ENCODE measurements around the gene MAST1. TPM values are rescaled to one million over a fixed set of nuclear protein-coding genes. Genes with fewer than 3 reads are reported as not detected.

Gene MAST1
- total and polyA plus RNA-seq, 2 experiments from 2014 or later, result 13.9 to 19.9 TPM

DNA sequence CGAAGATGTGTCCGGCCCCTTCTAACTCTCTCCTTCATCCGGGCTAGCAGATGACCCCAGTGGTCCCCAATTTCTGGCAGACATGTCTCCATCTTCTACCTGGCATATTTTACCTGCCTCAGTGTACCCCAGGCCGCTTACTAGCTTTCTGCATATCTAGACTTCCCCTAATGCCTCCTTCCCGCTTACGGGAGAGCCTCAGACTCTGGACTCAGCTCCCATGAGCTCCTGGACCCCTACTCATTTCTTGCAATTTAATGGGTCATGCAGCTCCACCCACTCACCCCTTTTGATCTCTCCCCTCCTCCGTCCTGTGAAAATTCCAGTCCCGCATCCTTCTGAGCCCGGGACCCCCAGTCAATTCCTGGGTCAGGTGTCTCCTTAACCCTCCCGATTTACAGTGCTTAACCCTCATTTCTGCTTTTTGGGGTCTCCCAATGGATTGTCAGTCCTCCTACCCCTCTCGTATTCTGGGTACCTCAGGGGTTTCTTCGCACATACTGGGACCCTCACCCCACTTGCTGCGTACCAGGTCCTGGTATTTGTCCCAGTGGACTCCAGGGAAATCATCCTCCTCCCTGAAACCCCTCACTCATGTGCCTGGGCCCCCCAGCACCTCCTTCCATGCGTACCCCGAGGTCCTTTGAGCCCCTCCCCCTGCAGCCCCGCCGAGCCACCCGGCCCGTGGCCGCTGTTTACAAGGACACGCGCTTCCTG is 47.5 kb upstream of the MAST1 start:
- H3K27me3 ChIP-seq (ENCODE audit: insufficient read depth), result peaks cover 27% of the 10 kb centered on the region
- H3K9me3 Mint-ChIP-seq, result peaks cover 3% of the 10 kb centered on the region; the same call in 2 of the 3 replicates
- peaks cover 29% of the 10 kb centered on the region; the same call in 1 of the 2 replicates for H3F3A ChIP-seq (replicated peaks; ENCODE audit: low read depth)
- H4K20me1 ChIP-seq (replicated peaks; ENCODE audit: insufficient read depth), result no peaks in the 10 kb centered on the region
- H3K4me2 ChIP-seq, result peak overlapping the region; percentile 96
- H2AFZ ChIP-seq, result peak overlapping the region; percentile 78
- TF ChIP-seq POLR2AphosphoS5 (IDR thresholded peaks at IDR 0.05; ENCODE audit: low read depth) (no peak), NANOG (IDR thresholded peaks at IDR 0.05; ENCODE audit: borderline replicate concordance) (no peak), EZH2 (IDR thresholded peaks at IDR 0.05; ENCODE audit: low read depth, unreplicated experiment) (no peak), STAT1 (IDR thresholded peaks at IDR 0.05; ENCODE audit: unreplicated experiment) (no peak), EZH2phosphoT487 (IDR thresholded peaks at IDR 0.05; ENCODE audit: unreplicated experiment) (no peak), JUNB (IDR thresholded peaks at IDR 0.05; ENCODE audit: unreplicated experiment) (no peak), ZNF114 (CRISPR knock-in tag; IDR thresholded peaks at IDR 0.05) (no peak), CREB1 (CRISPR knock-in tag; IDR thresholded peaks at IDR 0.05; ENCODE audit: low read depth) (no peak)
- TF ChIP-seq, protein P1, sequence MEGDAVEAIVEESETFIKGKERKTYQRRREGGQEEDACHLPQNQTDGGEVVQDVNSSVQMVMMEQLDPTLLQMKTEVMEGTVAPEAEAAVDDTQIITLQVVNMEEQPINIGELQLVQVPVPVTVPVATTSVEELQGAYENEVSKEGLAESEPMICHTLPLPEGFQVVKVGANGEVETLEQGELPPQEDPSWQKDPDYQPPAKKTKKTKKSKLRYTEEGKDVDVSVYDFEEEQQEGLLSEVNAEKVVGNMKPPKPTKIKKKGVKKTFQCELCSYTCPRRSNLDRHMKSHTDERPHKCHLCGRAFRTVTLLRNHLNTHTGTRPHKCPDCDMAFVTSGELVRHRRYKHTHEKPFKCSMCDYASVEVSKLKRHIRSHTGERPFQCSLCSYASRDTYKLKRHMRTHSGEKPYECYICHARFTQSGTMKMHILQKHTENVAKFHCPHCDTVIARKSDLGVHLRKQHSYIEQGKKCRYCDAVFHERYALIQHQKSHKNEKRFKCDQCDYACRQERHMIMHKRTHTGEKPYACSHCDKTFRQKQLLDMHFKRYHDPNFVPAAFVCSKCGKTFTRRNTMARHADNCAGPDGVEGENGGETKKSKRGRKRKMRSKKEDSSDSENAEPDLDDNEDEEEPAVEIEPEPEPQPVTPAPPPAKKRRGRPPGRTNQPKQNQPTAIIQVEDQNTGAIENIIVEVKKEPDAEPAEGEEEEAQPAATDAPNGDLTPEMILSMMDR (conservative IDR thresholded peaks at IDR 0.05; ENCODE audit: low read depth in 2 of 2), result no peak
- TF ChIP-seq, protein P2, sequence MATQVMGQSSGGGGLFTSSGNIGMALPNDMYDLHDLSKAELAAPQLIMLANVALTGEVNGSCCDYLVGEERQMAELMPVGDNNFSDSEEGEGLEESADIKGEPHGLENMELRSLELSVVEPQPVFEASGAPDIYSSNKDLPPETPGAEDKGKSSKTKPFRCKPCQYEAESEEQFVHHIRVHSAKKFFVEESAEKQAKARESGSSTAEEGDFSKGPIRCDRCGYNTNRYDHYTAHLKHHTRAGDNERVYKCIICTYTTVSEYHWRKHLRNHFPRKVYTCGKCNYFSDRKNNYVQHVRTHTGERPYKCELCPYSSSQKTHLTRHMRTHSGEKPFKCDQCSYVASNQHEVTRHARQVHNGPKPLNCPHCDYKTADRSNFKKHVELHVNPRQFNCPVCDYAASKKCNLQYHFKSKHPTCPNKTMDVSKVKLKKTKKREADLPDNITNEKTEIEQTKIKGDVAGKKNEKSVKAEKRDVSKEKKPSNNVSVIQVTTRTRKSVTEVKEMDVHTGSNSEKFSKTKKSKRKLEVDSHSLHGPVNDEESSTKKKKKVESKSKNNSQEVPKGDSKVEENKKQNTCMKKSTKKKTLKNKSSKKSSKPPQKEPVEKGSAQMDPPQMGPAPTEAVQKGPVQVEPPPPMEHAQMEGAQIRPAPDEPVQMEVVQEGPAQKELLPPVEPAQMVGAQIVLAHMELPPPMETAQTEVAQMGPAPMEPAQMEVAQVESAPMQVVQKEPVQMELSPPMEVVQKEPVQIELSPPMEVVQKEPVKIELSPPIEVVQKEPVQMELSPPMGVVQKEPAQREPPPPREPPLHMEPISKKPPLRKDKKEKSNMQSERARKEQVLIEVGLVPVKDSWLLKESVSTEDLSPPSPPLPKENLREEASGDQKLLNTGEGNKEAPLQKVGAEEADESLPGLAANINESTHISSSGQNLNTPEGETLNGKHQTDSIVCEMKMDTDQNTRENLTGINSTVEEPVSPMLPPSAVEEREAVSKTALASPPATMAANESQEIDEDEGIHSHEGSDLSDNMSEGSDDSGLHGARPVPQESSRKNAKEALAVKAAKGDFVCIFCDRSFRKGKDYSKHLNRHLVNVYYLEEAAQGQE (IDR thresholded peaks at IDR 0.05; ENCODE audit: unreplicated experiment), result no peak
- TF ChIP-seq, protein P3, sequence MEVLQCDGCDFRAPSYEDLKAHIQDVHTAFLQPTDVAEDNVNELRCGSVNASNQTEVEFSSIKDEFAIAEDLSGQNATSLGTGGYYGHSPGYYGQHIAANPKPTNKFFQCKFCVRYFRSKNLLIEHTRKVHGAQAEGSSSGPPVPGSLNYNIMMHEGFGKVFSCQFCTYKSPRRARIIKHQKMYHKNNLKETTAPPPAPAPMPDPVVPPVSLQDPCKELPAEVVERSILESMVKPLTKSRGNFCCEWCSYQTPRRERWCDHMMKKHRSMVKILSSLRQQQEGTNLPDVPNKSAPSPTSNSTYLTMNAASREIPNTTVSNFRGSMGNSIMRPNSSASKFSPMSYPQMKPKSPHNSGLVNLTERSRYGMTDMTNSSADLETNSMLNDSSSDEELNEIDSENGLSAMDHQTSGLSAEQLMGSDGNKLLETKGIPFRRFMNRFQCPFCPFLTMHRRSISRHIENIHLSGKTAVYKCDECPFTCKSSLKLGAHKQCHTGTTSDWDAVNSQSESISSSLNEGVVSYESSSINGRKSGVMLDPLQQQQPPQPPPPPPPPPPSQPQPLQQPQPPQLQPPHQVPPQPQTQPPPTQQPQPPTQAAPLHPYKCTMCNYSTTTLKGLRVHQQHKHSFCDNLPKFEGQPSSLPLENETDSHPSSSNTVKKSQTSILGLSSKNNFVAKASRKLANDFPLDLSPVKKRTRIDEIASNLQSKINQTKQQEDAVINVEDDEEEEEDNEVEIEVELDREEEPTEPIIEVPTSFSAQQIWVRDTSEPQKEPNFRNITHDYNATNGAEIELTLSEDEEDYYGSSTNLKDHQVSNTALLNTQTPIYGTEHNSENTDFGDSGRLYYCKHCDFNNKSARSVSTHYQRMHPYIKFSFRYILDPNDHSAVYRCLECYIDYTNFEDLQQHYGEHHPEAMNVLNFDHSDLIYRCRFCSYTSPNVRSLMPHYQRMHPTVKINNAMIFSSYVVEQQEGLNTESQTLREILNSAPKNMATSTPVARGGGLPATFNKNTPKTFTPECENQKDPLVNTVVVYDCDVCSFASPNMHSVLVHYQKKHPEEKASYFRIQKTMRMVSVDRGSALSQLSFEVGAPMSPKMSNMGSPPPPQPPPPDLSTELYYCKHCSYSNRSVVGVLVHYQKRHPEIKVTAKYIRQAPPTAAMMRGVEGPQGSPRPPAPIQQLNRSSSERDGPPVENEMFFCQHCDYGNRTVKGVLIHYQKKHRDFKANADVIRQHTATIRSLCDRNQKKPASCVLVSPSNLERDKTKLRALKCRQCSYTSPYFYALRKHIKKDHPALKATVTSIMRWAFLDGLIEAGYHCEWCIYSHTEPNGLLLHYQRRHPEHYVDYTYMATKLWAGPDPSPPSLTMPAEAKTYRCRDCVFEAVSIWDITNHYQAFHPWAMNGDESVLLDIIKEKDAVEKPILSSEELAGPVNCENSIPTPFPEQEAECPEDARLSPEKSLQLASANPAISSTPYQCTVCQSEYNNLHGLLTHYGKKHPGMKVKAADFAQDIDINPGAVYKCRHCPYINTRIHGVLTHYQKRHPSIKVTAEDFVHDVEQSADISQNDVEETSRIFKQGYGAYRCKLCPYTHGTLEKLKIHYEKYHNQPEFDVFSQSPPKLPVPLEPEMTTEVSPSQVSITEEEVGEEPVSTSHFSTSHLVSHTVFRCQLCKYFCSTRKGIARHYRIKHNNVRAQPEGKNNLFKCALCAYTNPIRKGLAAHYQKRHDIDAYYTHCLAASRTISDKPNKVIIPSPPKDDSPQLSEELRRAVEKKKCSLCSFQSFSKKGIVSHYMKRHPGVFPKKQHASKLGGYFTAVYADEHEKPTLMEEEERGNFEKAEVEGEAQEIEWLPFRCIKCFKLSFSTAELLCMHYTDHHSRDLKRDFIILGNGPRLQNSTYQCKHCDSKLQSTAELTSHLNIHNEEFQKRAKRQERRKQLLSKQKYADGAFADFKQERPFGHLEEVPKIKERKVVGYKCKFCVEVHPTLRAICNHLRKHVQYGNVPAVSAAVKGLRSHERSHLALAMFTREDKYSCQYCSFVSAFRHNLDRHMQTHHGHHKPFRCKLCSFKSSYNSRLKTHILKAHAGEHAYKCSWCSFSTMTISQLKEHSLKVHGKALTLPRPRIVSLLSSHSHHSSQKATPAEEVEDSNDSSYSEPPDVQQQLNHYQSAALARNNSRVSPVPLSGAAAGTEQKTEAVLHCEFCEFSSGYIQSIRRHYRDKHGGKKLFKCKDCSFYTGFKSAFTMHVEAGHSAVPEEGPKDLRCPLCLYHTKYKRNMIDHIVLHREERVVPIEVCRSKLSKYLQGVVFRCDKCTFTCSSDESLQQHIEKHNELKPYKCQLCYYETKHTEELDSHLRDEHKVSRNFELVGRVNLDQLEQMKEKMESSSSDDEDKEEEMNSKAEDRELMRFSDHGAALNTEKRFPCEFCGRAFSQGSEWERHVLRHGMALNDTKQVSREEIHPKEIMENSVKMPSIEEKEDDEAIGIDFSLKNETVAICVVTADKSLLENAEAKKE (CRISPR knock-in tag; IDR thresholded peaks at IDR 0.05), result no peak
- no peaks in the 10 kb centered on the region for H3K79me2 ChIP-seq (replicated peaks; ENCODE audit: insufficient read depth)
- H3K36me3 ChIP-seq (ENCODE audit: insufficient read depth), result no peaks in the 10 kb centered on the region
- H3K9me2 ChIP-seq (ENCODE audit: insufficient read depth), result no peaks in the 10 kb centered on the region
- DNase-seq (ENCODE audit: low spot score), result no peak
- peaks cover 3% of the 10 kb centered on the region; the same call in 1 of the 3 replicates for H3K36me3 Mint-ChIP-seq (ENCODE audit: low read depth)
- ATAC-seq, result no peak
- peaks cover 29% of the 10 kb centered on the region for H3K4me1 Mint-ChIP-seq
- H3K27ac Mint-ChIP-seq, result no peak overlapping the region
- peak overlapping the region; percentile 83 for H3K4me3 ChIP-seq
- peaks cover 46% of the 10 kb centered on the region for H3K27me3 Mint-ChIP-seq (ENCODE audit: insufficient read depth, low read depth, poor library complexity)
- peak overlapping the region; percentile 85 for H3K4me3 Mint-ChIP-seq
- peaks cover 37% of the 10 kb centered on the region for H3K4me1 ChIP-seq (ENCODE audit: insufficient read depth)
- H3K27ac ChIP-seq (ENCODE audit: low read depth), result no peak overlapping the region

Data from GM23338 (cell line).